HepG2 (cell line): ENCODE measurements around the gene ADCY9. TPM values are rescaled to one million over a fixed set of nuclear protein-coding genes. Genes with fewer than 3 reads are reported as not detected.

Experiments used
- ATAC-seq: fragments of 200-7000 bp; cut with Tn5 transposase; 3 replicates; pipeline ENCODE4 v1.9.1; 2020; ENCODE audit warnings: mild to moderate bottlenecking, moderate library complexity
- BruUV-seq: library from RNA; stranded (reverse); fragments of 400-500 nt; replicated peaks from 2 replicates; lab custom pipeline; 2021; lab: Mats Ljungman, UMichigan
- CTCF ChIA-PET: fragments of 300-600 bp; formaldehyde crosslinking; extraction: SDS; loops from one replicate; lab custom pipeline; 2021; ENCODE audit warnings: low total read pairs, inconsistent platforms, low intra/inter-chr PET ratio; lab: Yijun Ruan, JAX
- POLR2A ChIA-PET: fragments of 350-600 bp; sonication (Branson Sonifier 250); formaldehyde crosslinking; loops from one replicate; lab custom pipeline; 2020; ENCODE audit warnings: antibody characterized with exemption, inconsistent platforms; lab: Yijun Ruan, JAX
- DNase-seq: peaks from one replicate; pipeline ENCODE4 v3.0.0-alpha.2; 2015; ENCODE audit warnings: low spot score
- FAIRE-seq: peaks from 3 replicates; lab custom pipeline; 2011; peaks lifted over from hg19 to GRCh38; lab: Jason Lieb, UNC
- H2AFZ ChIP-seq: one replicate; pipeline ENCODE4 v1.6.1; 2011; ENCODE audit warnings: low read length, inconsistent platforms
- H3K27ac ChIP-seq: fragments of 300-600 bp; 3 replicates; pipeline ENCODE4 v1.8.0; 2011; ENCODE audit warnings: mixed run types, mild to moderate bottlenecking, mixed read lengths, low read length, inconsistent platforms; ENCODE audit not compliant: insufficient read depth; ENCODE audit errors: extremely low read length
- H3K27me3 ChIP-seq, 2 experiments: fragments of 200-600 bp in 1 of 2; 2 replicates in 1 of 2; 3 replicates in 1 of 2; pipeline versions ENCODE4 v1.6.0 to v1.8.0; 2011; ENCODE audit warnings: low read length in 2 of 2, mild to moderate bottlenecking in 2 of 2, moderate library complexity in 2 of 2, inconsistent platforms in 1 of 2; ENCODE audit not compliant: insufficient read depth in 2 of 2, control insufficient read depth in 1 of 2
- H3K36me3 ChIP-seq, 2 experiments: fragments of 200-600 bp in 1 of 2; replicated peaks in 1 of 2; 2 replicates in 1 of 2; 3 replicates in 1 of 2; pipeline versions ENCODE4 v1.5.1 to v1.8.0; 2011; ENCODE audit warnings: low read length in 2 of 2, inconsistent platforms in 1 of 2; ENCODE audit not compliant: insufficient read depth in 2 of 2, control insufficient read depth in 1 of 2
- H3K4me1 ChIP-seq: 2 replicates; pipeline ENCODE4 v1.5.1; 2012; ENCODE audit warnings: low read length, inconsistent platforms; ENCODE audit not compliant: insufficient read depth
- H3K4me2 ChIP-seq: 2 replicates; pipeline ENCODE4 v1.6.0; 2011; ENCODE audit warnings: low read depth, low read length, inconsistent platforms
- H3K4me3 ChIP-seq, 3 experiments: fragments of 200-600 bp in 1 of 3; sonication (generic), shearing (Covaris generic) in 1 of 3; replicated peaks in 1 of 3; 2 replicates each; pipeline ENCODE4 v1.5.1; 2011 to 2016; ENCODE audit warnings: low read length in 3 of 3, inconsistent platforms in 2 of 3, low read depth in 2 of 3, mild to moderate bottlenecking in 2 of 3, control low read depth in 1 of 3, mixed read lengths in 1 of 3; ENCODE audit not compliant: insufficient read depth in 1 of 3
- H3K79me2 ChIP-seq: one replicate; pipeline ENCODE4 v1.6.1; 2011; ENCODE audit warnings: low read length, inconsistent platforms; ENCODE audit not compliant: insufficient read depth
- H3K9ac ChIP-seq: 2 replicates; pipeline ENCODE4 v1.6.0; 2011; ENCODE audit warnings: mild to moderate bottlenecking, low read depth, low read length, inconsistent platforms; ENCODE audit not compliant: insufficient read depth
- H3K9me3 ChIP-seq: 2 replicates; pipeline ENCODE4 v1.5.1; 2012; ENCODE audit warnings: mild to moderate bottlenecking, low read length
- H4K20me1 ChIP-seq: 2 replicates; pipeline ENCODE4 v1.6.0; 2011; ENCODE audit warnings: inconsistent platforms, mild to moderate bottlenecking, low read length, moderate library complexity; ENCODE audit not compliant: insufficient read depth
- ATRX ChIP-seq: sonication (generic); formaldehyde crosslinking; IDR thresholded peaks from 2 replicates; pipeline ENCODE4 v1.4.0; 2020; ENCODE audit warnings: missing genetic modification reagents, borderline replicate concordance
- RXRB ChIP-seq: IDR thresholded peaks from 2 replicates; pipeline ENCODE4 v1.6.1; 2016; ENCODE audit warnings: borderline replicate concordance, missing genetic modification reagents, missing compliant biosample characterization
- SPEN ChIP-seq: sonication (generic); formaldehyde crosslinking; IDR thresholded peaks from 2 replicates; pipeline ENCODE4 v1.5.1; 2020; ENCODE audit warnings: low read depth, mild to moderate bottlenecking, missing genetic modification reagents
- YY1 ChIP-seq: IDR thresholded peaks from 2 replicates; pipeline ENCODE4 v1.6.1; 2011; ENCODE audit warnings: low read length, low read depth, moderate library complexity, mild to moderate bottlenecking; ENCODE audit not compliant: insufficient read depth, insufficient replicate concordance
- ZNF44 ChIP-seq: sonication (generic); formaldehyde crosslinking; IDR thresholded peaks from 2 replicates; pipeline ENCODE4 v1.5.1; 2020; ENCODE audit warnings: mild to moderate bottlenecking, missing genetic modification reagents
- ZNF441 ChIP-seq: sonication (generic); formaldehyde crosslinking; IDR thresholded peaks from 2 replicates; pipeline ENCODE4 v1.7.0; 2021; ENCODE audit warnings: missing genetic modification reagents, borderline replicate concordance
- ZNF775 ChIP-seq: sonication (generic); formaldehyde crosslinking; IDR thresholded peaks from 2 replicates; pipeline ENCODE4 v1.4.0; 2020; ENCODE audit warnings: missing genetic modification reagents, mild to moderate bottlenecking, moderate library complexity, borderline replicate concordance
- WGBS: methylation state at CpG from one replicate; pipeline ENCODE4 v1.1.6; 2017; ENCODE audit warnings: low lambda C conversion rate; 5-methylcytosine and 5-hydroxymethylcytosine counted together
- in situ Hi-C: cut with HindIII; loops from 2 replicates; pipeline ENCODE4 v1.10.0; 2017; ENCODE audit warnings: low pct_unique_long_range_greater_than_20kb; ENCODE audit not compliant: extremely low pct_ligation_motif_present
- intact Hi-C: fragments of 100-400 bp; cut with micrococcal nuclease; formaldehyde crosslinking; loops from one replicate; pipeline ENCODE4 v1.10.0; 2022; ENCODE audit not compliant: unreplicated experiment
- polyA plus RNA-seq, 8 experiments: library from polyadenylated mRNA; depleted of rRNA in 3 of 8; stranded (reverse) in 7 of 8; unstranded in 1 of 8; fragments of >200 nt; fragmentation: Illumina TruSeq in 4 of 8; extraction: Trizol in 4 of 8; gene quantifications; 2 replicates each; pipeline versions ENCODE4 v1.2.1 to v1.2.3, GENCODE V29; 2011 to 2016; ENCODE audit warnings: low read depth in 4 of 8, missing spikeins in 1 of 8, mixed read lengths in 1 of 8; ENCODE audit not compliant: insufficient read depth in 1 of 8
- total RNA-seq, 5 experiments: library from RNA; depleted of rRNA; stranded (reverse); fragments of >200 nt; fragmentation: Illumina TruSeq; extraction: Trizol; gene quantifications; 2 replicates each; pipeline ENCODE4 v1.2.3, GENCODE V29; 2016; ENCODE audit warnings: low read depth in 1 of 5
- TF ChIP-seq, protein P1 (sequence below): sonication (generic); formaldehyde crosslinking; IDR thresholded peaks from 2 replicates; pipeline ENCODE4 v1.8.1; 2023; ENCODE audit warnings: mild to moderate bottlenecking, moderate library complexity, missing genetic modification reagents
- TF ChIP-seq, protein P2 (sequence below): sonication (generic); formaldehyde crosslinking; IDR thresholded peaks from 2 replicates; pipeline ENCODE4 v1.9.0; 2022; ENCODE audit warnings: missing genetic modification reagents, mild to moderate bottlenecking, borderline replicate concordance
- TF ChIP-seq, protein P3 (sequence below): sonication (generic); formaldehyde crosslinking; IDR thresholded peaks from 2 replicates; pipeline ENCODE4 v1.4.0; 2020; ENCODE audit warnings: missing genetic modification reagents, borderline replicate concordance

The ADCY9 gene
- total and polyA plus RNA-seq, 2 of the 13 experiments (the other 11 are each of a cell fraction or from before 2014, with no cell fraction given) = 11.2 to 13.9 TPM

DNA sequence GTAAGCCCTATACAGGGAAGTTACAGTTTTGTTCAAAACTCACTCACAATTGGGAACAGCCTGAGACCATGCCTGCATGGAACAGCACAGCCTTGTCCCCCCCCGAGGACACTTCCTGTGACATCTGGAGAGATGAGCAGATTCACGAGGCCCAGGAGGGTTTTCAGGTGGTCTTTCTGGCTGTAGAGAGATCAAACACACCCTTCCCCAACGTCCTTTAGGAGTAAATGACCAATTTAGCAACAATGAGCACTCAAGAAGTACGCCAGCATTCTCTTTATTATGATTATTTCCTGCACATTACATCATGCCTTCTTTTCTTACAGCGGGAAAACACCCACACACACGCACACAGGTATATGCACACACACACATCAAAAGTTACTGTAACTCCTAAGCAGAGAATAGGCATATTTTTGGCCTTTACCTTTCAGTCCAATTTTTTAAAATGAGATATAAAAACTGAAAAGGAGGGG, 39.0 kb downstream of the ADCY9 start:
- Histone ChIP-seq H3K9ac (no peak overlapping the region), H3K4me3 (no peak overlapping the region), H3K36me3 (peaks cover 0 to 8% of the 10 kb centered on the region in 2 experiments; a peak in 2 of 5 replicates), H3K27me3 (no peaks in the 10 kb centered on the region), H3K4me2 (no peak overlapping the region), H2AFZ (no peak overlapping the region), H3K4me1 (peaks cover 11% of the 10 kb centered on the region; the same call in 1 of the 2 replicates), H4K20me1 (no peaks in the 10 kb centered on the region), H3K27ac (no peak overlapping the region), H3K79me2 (peaks cover 21% of the 10 kb centered on the region), H3K9me3 (no peaks in the 10 kb centered on the region)
- 94% methylated on average over 6 of the region's 6 CpGs for WGBS
- FAIRE-seq = no peak
- CTCF ChIA-PET = no interaction called here
- POLR2A ChIA-PET = no interaction called here
- no TSS peak for BruUV-seq
- DNase-seq = no peak
- in situ Hi-C loops = no loop called here
- ATAC-seq = no peak
- no peak for TF ChIP-seq ZNF441 (CRISPR knock-in tag)
- TF ChIP-seq ZNF775 (CRISPR knock-in tag) = no peak
- no peak for TF ChIP-seq RXRB (CRISPR knock-in tag)
- TF ChIP-seq, protein P1, sequence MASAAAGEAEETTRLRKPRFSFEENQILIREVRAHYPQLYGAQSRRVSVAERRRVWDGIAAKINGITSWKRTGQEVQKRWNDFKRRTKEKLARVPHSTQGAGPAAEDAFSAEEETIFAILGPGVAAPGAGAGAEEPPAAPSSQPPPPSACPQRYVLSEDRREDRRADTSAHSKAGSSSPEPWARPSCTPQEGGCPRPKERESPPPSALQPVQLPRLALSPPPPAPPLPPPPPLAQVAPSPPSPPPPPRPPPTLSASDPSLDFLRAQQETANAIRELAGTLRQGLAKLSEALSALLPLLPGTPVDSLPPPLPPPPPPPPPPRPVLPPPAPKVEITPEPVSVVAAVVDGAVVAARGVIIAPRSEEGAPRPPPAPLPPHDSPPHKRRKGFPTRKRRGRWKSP (CRISPR knock-in tag) = no peak
- TF ChIP-seq, protein P2, sequence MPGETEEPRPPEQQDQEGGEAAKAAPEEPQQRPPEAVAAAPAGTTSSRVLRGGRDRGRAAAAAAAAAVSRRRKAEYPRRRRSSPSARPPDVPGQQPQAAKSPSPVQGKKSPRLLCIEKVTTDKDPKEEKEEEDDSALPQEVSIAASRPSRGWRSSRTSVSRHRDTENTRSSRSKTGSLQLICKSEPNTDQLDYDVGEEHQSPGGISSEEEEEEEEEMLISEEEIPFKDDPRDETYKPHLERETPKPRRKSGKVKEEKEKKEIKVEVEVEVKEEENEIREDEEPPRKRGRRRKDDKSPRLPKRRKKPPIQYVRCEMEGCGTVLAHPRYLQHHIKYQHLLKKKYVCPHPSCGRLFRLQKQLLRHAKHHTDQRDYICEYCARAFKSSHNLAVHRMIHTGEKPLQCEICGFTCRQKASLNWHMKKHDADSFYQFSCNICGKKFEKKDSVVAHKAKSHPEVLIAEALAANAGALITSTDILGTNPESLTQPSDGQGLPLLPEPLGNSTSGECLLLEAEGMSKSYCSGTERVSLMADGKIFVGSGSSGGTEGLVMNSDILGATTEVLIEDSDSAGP = no peak
- no peak for TF ChIP-seq SPEN (CRISPR knock-in tag)
- TF ChIP-seq ATRX (CRISPR knock-in tag) = no peak
- TF ChIP-seq YY1 = no peak
- no peak for TF ChIP-seq ZNF44 (CRISPR knock-in tag)
- TF ChIP-seq, protein P3, sequence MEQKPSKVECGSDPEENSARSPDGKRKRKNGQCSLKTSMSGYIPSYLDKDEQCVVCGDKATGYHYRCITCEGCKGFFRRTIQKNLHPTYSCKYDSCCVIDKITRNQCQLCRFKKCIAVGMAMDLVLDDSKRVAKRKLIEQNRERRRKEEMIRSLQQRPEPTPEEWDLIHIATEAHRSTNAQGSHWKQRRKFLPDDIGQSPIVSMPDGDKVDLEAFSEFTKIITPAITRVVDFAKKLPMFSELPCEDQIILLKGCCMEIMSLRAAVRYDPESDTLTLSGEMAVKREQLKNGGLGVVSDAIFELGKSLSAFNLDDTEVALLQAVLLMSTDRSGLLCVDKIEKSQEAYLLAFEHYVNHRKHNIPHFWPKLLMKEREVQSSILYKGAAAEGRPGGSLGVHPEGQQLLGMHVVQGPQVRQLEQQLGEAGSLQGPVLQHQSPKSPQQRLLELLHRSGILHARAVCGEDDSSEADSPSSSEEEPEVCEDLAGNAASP (CRISPR knock-in tag) = no peak
- intact Hi-C loops = no loop called here
